Activated T-cell treated with anti-CD3 and anti-CD28 coated beads, Interleukin-2, amount 50 U/mL, for 24 hours (primary cell): ENCODE measurements around the gene CIAO3.
A peak's percentile ranks its signal among the peaks of the same experiment; 100 is the strongest.
"Not testable (repeated sequence)": the region's sequence is repeated elsewhere in the genome, so short reads cannot be mapped to it uniquely, and the experiment has no call there.

Experiments used
- DNase-seq: peaks from one replicate; pipeline ENCODE4 v3.0.0-alpha.2; 2020
- H3K27ac Mint-ChIP-seq: 2 replicates; pipeline ENCODE4 v1.8.0; 2020; ENCODE audit warnings: mild to moderate bottlenecking, mixed read lengths
- H3K27me3 Mint-ChIP-seq: 2 replicates; pipeline ENCODE4 v1.8.0; 2020; ENCODE audit warnings: mixed read lengths
- H3K36me3 Mint-ChIP-seq: 2 replicates; pipeline ENCODE4 v1.8.0; 2020; ENCODE audit warnings: low read depth, mixed read lengths
- H3K4me1 Mint-ChIP-seq: 2 replicates; pipeline ENCODE4 v1.8.0; 2020; ENCODE audit warnings: low read depth, mixed read lengths
- H3K4me3 Mint-ChIP-seq: 2 replicates; pipeline ENCODE4 v1.8.0; 2020; ENCODE audit warnings: mild to moderate bottlenecking, moderate library complexity, mixed read lengths
- H3K9me3 Mint-ChIP-seq: 2 replicates; pipeline ENCODE4 v1.8.0; 2020; ENCODE audit warnings: mixed read lengths

The CIAO3 gene

DNA sequence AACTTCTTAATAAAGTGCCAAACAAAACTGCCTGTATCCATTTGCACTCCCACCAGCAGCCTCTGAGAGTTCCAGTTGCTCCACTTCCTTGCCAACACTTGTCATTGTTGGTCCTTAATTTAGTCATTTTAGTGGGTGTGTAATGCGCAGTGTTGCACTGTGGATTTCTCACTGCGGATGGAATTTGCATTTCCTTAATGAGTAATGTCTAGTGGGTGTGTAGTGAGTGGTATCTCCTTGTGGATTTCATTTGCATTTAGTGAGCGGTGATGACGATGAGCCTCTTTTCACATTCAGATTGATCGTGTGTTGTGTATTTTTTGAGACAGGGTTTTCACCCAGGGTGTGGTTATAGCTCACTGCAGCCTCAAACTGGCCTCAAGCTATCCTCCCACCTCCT lies 15.6 kb upstream of the CIAO3 start:
- Mint-ChIP-seq H3K27ac (no peak overlapping the region), H3K9me3 (peaks cover 4% of the 10 kb centered on the region), H3K27me3 (peaks cover 4% of the 10 kb centered on the region), H3K36me3 (no peaks in the 10 kb centered on the region), H3K4me1 (peaks cover 6% of the 10 kb centered on the region), H3K4me3 (no peak overlapping the region)
- DNase-seq: no peak

DNA sequence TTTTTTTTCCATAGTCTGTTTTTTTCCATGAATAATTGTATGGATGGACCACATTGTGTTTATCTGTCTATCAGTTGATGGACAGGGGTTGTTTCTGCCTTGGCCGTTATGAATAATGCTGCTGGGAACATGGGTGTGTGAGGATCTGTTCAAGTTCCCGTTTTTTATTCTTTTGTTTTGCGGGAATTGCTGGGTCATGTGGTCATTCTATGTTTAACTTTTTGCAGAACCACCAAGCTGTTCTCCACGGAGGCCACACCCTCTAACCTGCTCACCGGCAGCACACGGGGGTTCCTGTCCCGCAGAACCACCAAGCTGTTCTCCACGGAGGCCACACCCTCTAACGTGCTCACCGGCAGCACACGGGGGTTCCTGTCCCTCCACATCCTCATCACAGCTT lies 13.9 kb upstream of the CIAO3 start:
- DNase-seq: no peak
- peaks cover 6% of the 10 kb centered on the region for H3K4me1 Mint-ChIP-seq

DNA sequence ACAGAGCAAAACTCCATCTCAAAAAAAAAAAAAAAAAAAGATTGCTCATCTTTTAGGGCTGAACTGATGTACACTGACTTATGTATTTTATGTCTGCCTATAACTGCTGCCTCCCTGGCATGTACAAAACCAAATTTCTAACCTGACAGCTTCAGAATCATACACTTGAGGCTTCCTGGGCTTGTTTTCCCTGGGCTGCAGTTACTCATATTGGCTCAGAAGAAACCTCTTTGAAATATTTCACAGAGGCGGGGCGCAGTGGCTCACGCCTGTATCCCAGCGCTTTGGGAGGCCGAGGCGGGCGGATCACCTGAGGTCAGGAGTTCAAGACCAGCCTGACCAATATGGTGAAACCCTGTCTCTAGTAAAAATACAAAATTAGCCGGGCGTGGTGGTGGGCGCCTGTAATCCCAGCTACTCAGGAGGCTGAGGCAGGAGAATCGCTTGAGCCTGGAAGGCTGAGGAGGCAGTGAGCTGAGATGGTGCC lies 13.4 kb upstream of the CIAO3 start:
- not testable (repeated sequence) for H3K27me3 Mint-ChIP-seq, H3K9me3 Mint-ChIP-seq, H3K4me3 Mint-ChIP-seq

More for the DNA sequence above, 13.9 kb upstream of the CIAO3 start:
- peaks cover 4% of the 10 kb centered on the region for H3K9me3 Mint-ChIP-seq
- H3K36me3 Mint-ChIP-seq: no peaks in the 10 kb centered on the region
- no peak overlapping the region for H3K27ac Mint-ChIP-seq
- no peak overlapping the region for H3K4me3 Mint-ChIP-seq
- H3K27me3 Mint-ChIP-seq: peaks cover 4% of the 10 kb centered on the region

DNA sequence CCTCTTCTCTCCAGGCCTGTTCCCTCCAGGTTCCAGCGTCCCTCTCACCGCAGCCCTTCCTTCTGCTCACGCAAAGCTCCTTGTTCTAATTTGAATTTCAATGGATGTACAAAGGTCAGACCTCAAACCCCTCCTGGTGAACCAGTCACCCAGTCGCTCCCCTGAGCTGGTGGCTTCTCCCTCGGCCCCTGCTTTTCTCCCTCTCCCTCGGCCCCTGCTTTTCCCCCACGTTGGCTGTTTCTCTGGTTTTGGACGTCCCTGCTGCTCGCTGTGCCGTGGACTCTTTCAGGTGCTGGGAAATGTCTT lies 11.2 kb upstream of the CIAO3 start:
- peaks cover 4% of the 10 kb centered on the region for H3K9me3 Mint-ChIP-seq

More for the DNA sequence above, 13.4 kb upstream of the CIAO3 start:
- not testable (repeated sequence) for DNase-seq, H3K36me3 Mint-ChIP-seq, H3K27ac Mint-ChIP-seq, H3K4me1 Mint-ChIP-seq

GRCh38 chr16:751152-752006 lies 10.6 kb upstream of the CIAO3 start:
- peaks cover 2% of the 10 kb centered on the region for H3K4me1 Mint-ChIP-seq
- H3K4me3 Mint-ChIP-seq: no peak overlapping the region
- no peak overlapping the region for H3K27ac Mint-ChIP-seq
- H3K27me3 Mint-ChIP-seq: peaks cover 1% of the 10 kb centered on the region
- no peaks in the 10 kb centered on the region for H3K36me3 Mint-ChIP-seq
- DNase-seq: no peak
- H3K9me3 Mint-ChIP-seq: peaks cover 2% of the 10 kb centered on the region

More for the DNA sequence above, 11.2 kb upstream of the CIAO3 start:
- H3K27ac Mint-ChIP-seq: no peak overlapping the region
- H3K4me1 Mint-ChIP-seq: peaks cover 6% of the 10 kb centered on the region
- H3K4me3 Mint-ChIP-seq: no peak overlapping the region
- no peaks in the 10 kb centered on the region for H3K36me3 Mint-ChIP-seq
- H3K27me3 Mint-ChIP-seq: peaks cover 4% of the 10 kb centered on the region
- no peak for DNase-seq

- H3K27ac Mint-ChIP-seq: no peak overlapping the region
- no peak overlapping the region for H3K4me3 Mint-ChIP-seq
- no peaks in the 10 kb centered on the region for H3K27me3 Mint-ChIP-seq
- H3K9me3 Mint-ChIP-seq: no peaks in the 10 kb centered on the region
- H3K36me3 Mint-ChIP-seq: no peaks in the 10 kb centered on the region
- H3K4me1 Mint-ChIP-seq: peaks cover 2% of the 10 kb centered on the region
- no peak for DNase-seq
These were observed 9.7 kb upstream of the CIAO3 start for GRCh38 chr16:750485-750884.

GRCh38 chr16:749010-749409 lies 8.2 kb upstream of the CIAO3 start:
- no peak overlapping the region for H3K4me3 Mint-ChIP-seq
- no peaks in the 10 kb centered on the region for H3K4me1 Mint-ChIP-seq
- no peaks in the 10 kb centered on the region for H3K9me3 Mint-ChIP-seq
- no peak overlapping the region for H3K27ac Mint-ChIP-seq
- no peak for DNase-seq
- H3K36me3 Mint-ChIP-seq: no peaks in the 10 kb centered on the region
- H3K27me3 Mint-ChIP-seq: no peaks in the 10 kb centered on the region

GRCh38 chr16:747978-748746 lies 7.4 kb upstream of the CIAO3 start:
- Mint-ChIP-seq H3K27me3 (no peaks in the 10 kb centered on the region), H3K4me3 (no peak overlapping the region), H3K27ac (no peak overlapping the region), H3K9me3 (no peaks in the 10 kb centered on the region), H3K36me3 (no peaks in the 10 kb centered on the region), H3K4me1 (no peaks in the 10 kb centered on the region)
- DNase-seq: no peak

DNA sequence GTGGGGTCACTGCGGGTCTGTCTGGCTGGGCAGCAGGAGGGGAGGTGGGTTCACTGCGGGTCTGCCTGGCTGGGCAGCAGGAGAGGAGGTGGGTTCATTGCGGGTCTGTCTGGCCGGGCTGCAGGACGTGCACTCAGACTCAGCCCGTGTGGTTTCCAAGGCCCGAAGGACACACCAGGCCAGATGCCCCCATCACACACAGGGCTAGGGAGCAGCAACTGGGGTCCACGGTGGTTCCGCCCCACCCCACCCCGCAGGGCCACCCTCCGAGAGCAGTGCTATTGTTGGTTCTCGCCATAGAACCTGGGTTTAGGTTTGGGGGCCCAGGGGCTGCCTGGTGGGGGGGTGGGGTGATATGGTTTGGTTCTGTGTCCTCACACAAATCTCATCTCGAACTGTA lies 5.8 kb upstream of the CIAO3 start:
- no peaks in the 10 kb centered on the region for H3K27me3 Mint-ChIP-seq
- H3K4me3 Mint-ChIP-seq: no peak overlapping the region
- DNase-seq: no peak
- no peaks in the 10 kb centered on the region for H3K9me3 Mint-ChIP-seq
- H3K27ac Mint-ChIP-seq: no peak overlapping the region
- H3K4me1 Mint-ChIP-seq: no peaks in the 10 kb centered on the region
- no peaks in the 10 kb centered on the region for H3K36me3 Mint-ChIP-seq

- H3K36me3 Mint-ChIP-seq: no peaks in the 10 kb centered on the region
- H3K9me3 Mint-ChIP-seq: no peaks in the 10 kb centered on the region
- H3K27ac Mint-ChIP-seq: no peak overlapping the region
- DNase-seq: no peak
- peaks cover 3% of the 10 kb centered on the region for H3K4me1 Mint-ChIP-seq
- H3K4me3 Mint-ChIP-seq: no peak overlapping the region
- no peaks in the 10 kb centered on the region for H3K27me3 Mint-ChIP-seq
These were observed 4.9 kb upstream of the CIAO3 start for GRCh38 chr16:745739-746138.

DNA sequence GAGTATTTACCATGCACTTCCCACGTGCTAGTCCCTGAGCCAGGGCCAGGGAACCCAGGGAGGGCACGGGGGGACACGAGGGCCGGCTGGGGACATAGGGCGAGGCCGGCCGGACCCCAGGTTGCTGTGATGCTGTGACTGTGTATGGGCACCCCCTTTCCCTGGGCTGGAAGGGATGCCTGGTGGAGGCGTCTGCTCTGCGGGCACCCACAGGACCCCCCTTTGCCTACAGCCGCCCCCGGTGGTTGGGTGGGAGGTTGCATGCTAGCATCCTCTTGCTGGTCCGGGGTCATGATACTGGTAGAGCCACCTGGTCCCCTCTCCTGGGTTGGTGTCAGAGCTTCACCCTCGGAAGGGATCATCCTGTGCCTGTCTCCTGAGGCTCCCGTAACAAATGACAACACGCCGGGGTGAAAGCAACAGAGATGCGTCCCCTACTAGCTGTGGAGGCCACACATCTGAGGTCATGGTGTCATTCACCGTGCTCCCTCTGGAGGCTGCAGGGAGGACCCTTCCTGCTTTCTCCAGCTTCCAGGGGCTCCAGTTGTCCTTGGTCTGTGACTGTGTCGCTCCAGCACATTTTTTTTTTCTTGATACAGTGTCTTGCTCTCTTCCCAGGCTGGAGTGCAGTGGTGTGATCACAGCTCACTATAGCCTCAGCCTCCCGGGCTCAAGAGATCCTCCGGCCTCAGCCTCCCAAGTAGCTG lies 3.1 kb upstream of the CIAO3 start:
- DNase-seq: no peak
- H3K4me3 Mint-ChIP-seq: no peak overlapping the region
- H3K9me3 Mint-ChIP-seq: no peaks in the 10 kb centered on the region
- H3K27me3 Mint-ChIP-seq: no peaks in the 10 kb centered on the region
- H3K36me3 Mint-ChIP-seq: peaks cover 11% of the 10 kb centered on the region
- no peak overlapping the region for H3K27ac Mint-ChIP-seq
- peaks cover 13% of the 10 kb centered on the region for H3K4me1 Mint-ChIP-seq

- H3K27me3 Mint-ChIP-seq, H3K9me3 Mint-ChIP-seq, H3K27ac Mint-ChIP-seq, DNase-seq, H3K4me3 Mint-ChIP-seq: not testable (repeated sequence)
- peaks cover 17% of the 10 kb centered on the region for H3K36me3 Mint-ChIP-seq
- peaks cover 16% of the 10 kb centered on the region for H3K4me1 Mint-ChIP-seq
These were observed 2.1 kb upstream of the CIAO3 start for GRCh38 chr16:742894-743293.

GRCh38 chr16:741986-742629 lies 1.3 kb upstream of the CIAO3 start:
- H3K9me3 Mint-ChIP-seq: no peaks in the 10 kb centered on the region
- no peaks in the 10 kb centered on the region for H3K27me3 Mint-ChIP-seq
- peaks cover 21% of the 10 kb centered on the region for H3K4me1 Mint-ChIP-seq
- DNase-seq: no peak
- H3K4me3 Mint-ChIP-seq: peak overlapping the region; percentile 77
- no peak overlapping the region for H3K27ac Mint-ChIP-seq
- peaks cover 25% of the 10 kb centered on the region for H3K36me3 Mint-ChIP-seq

- Mint-ChIP-seq H3K4me3 (peak overlapping the region; percentile 86), H3K4me1 (peaks cover 36% of the 10 kb centered on the region), H3K9me3 (no peaks in the 10 kb centered on the region)
These were observed 386 bp downstream of the CIAO3 start for GRCh38 chr16:740459-740763.

More at GRCh38 chr16:740459-740763, 386 bp downstream of the CIAO3 start:
- Mint-ChIP-seq H3K27me3 (no peaks in the 10 kb centered on the region), H3K27ac (peak overlapping the region; percentile 76), H3K36me3 (peaks cover 39% of the 10 kb centered on the region)
- no peak for DNase-seq
